Keratinocyte (primary cell): ENCODE data around the gene CCDC66.

Experiments used
- EZH2 ChIP-seq: IDR thresholded peaks from one replicate; pipeline ENCODE4 v1.6.1; 2012; ENCODE audit warnings: inconsistent platforms, mild to moderate bottlenecking, low read length, moderate library complexity
- TF ChIP-seq, protein P1 (sequence below), 3 experiments: IDR thresholded peaks in 1 of 3; conservative IDR thresholded peaks in 1 of 3; optimal IDR thresholded peaks in 1 of 3; 2 replicates in 2 of 3; 3 replicates in 1 of 3; pipeline versions ENCODE3 to v1.5.1; 2011; ENCODE audit warnings: low read length in 3 of 3, mild to moderate bottlenecking in 3 of 3, moderate library complexity in 2 of 3, control low read depth in 1 of 3, inconsistent platforms in 1 of 3; ENCODE audit not compliant: insufficient read depth in 2 of 3; ENCODE audit errors: extremely low read depth in 1 of 3

DNA sequence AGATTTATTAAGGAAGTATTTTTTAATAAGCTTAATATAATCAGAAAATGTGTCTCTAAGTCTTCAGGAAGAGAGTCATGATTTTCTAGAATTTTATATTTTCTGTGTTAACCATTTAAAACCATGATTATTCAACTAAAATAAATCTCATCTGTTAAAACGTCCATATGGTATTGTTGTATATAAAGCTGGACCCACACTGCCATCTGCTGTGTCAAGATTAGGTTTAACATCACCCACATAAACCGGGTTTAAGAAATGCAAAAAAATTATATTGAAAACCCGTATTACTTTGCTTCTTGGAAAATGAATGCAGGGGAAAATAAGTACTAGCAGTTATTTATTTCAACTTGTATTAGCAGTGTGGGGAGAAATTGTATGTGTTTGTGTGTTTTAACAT, 9.5 kb upstream of the CCDC66 start:
- TF ChIP-seq, protein P1, sequence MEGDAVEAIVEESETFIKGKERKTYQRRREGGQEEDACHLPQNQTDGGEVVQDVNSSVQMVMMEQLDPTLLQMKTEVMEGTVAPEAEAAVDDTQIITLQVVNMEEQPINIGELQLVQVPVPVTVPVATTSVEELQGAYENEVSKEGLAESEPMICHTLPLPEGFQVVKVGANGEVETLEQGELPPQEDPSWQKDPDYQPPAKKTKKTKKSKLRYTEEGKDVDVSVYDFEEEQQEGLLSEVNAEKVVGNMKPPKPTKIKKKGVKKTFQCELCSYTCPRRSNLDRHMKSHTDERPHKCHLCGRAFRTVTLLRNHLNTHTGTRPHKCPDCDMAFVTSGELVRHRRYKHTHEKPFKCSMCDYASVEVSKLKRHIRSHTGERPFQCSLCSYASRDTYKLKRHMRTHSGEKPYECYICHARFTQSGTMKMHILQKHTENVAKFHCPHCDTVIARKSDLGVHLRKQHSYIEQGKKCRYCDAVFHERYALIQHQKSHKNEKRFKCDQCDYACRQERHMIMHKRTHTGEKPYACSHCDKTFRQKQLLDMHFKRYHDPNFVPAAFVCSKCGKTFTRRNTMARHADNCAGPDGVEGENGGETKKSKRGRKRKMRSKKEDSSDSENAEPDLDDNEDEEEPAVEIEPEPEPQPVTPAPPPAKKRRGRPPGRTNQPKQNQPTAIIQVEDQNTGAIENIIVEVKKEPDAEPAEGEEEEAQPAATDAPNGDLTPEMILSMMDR (optimal IDR thresholded peaks at IDR 0.05 in 1 of 3, IDR thresholded peaks at IDR 0.05 in 1 of 3, conservative IDR thresholded peaks at IDR 0.05 in 1 of 3; ENCODE audit: extremely low read depth in 1 of 3, insufficient read depth in 2 of 3, low read length in 3 of 3) = peak in 1 of 3 experiments; percentile 8
- no peak for TF ChIP-seq EZH2
